K562 (cell line): Measurements from ENCODE around the gene TSTD1. TPM values are rescaled to one million over a fixed set of nuclear protein-coding genes. Genes with fewer than 3 reads are reported as not detected.
A peak's percentile ranks its signal among the peaks of the same experiment; 100 is the strongest.

ENCODE experiments used
- ATAC-seq: fragments of 200-7000 bp; cut with Tn5 transposase; 3 replicates; pipeline ENCODE4 v1.9.1; 2020; ENCODE audit warnings: moderate library complexity
- BruUV-seq: library from RNA; stranded (reverse); fragments of 400-500 nt; replicated peaks from 2 replicates; lab custom pipeline; 2021; lab: Mats Ljungman, UMichigan
- CTCF ChIA-PET: fragments of 300-600 bp; formaldehyde crosslinking; extraction: SDS; loops from one replicate; lab custom pipeline; 2021; ENCODE audit warnings: low intra/inter-chr PET ratio; lab: Yijun Ruan, JAX
- POLR2A ChIA-PET: fragments of 300-600, 350-650 bp; sonication (Branson Sonifier 250); formaldehyde crosslinking; extraction: SDS; loops from one replicate; lab custom pipeline; 2021; ENCODE audit warnings: antibody characterized with exemption, inconsistent platforms; lab: Yijun Ruan, JAX
- DNase-seq, 4 experiments: peaks; one replicate each; pipeline versions ENCODE4 v3.0.0 to v3.0.0-alpha.2; 2011 to 2018; ENCODE audit warnings: low spot score in 3 of 4, mixed read lengths in 3 of 4; ENCODE audit errors: extremely low read depth in 1 of 4
- FAIRE-seq: peaks from 2 replicates; lab custom pipeline; 2011; peaks lifted over from hg19 to GRCh38; lab: Jason Lieb, UNC
- H2AFZ ChIP-seq: 2 replicates; pipeline ENCODE4 v1.6.0; 2011; ENCODE audit warnings: low read depth, low read length, control low read depth, inconsistent platforms
- H3K27ac ChIP-seq: fragments of 200-600 bp; 3 replicates; pipeline ENCODE4 v1.8.0; 2011; ENCODE audit warnings: low read depth, mild to moderate bottlenecking, control low read depth, inconsistent platforms, low read length, moderate library complexity, mixed read lengths; ENCODE audit errors: extremely low read depth
- H3K27me3 ChIP-seq, 2 experiments: fragments of 300-600 bp in 1 of 2; 2 replicates in 1 of 2; 3 replicates in 1 of 2; pipeline versions ENCODE4 v1.6.0 to v1.8.0; 2011; ENCODE audit warnings: inconsistent platforms in 2 of 2, low read length in 2 of 2, mild to moderate bottlenecking in 1 of 2, mixed read lengths in 1 of 2, moderate library complexity in 1 of 2; ENCODE audit not compliant: control insufficient read depth in 2 of 2, insufficient read depth in 2 of 2
- H3K36me3 ChIP-seq: fragments of 300-600 bp; 3 replicates; pipeline ENCODE4 v1.8.0; 2011; ENCODE audit warnings: mild to moderate bottlenecking, low read length, inconsistent platforms; ENCODE audit not compliant: control insufficient read depth, insufficient read depth
- H3K4me1 ChIP-seq, 2 experiments: fragments of 200-600 bp in 1 of 2; replicated peaks in 1 of 2; 2 replicates in 1 of 2; 3 replicates in 1 of 2; pipeline versions ENCODE4 v1.5.1 to v1.8.0; 2011; ENCODE audit warnings: inconsistent platforms in 2 of 2, low read length in 2 of 2, mild to moderate bottlenecking in 1 of 2, mixed read lengths in 1 of 2, moderate library complexity in 1 of 2; ENCODE audit not compliant: control insufficient read depth in 2 of 2, insufficient read depth in 2 of 2
- H3K4me2 ChIP-seq: 2 replicates; pipeline ENCODE4 v1.6.1; 2011; ENCODE audit warnings: low read length, control low read depth, inconsistent platforms, mixed read lengths; ENCODE audit not compliant: insufficient read depth
- H3K4me3 ChIP-seq: fragments of 200-600 bp; sonication (generic), shearing (Covaris generic); 2 replicates; pipeline ENCODE4 v1.5.1; 2016; ENCODE audit warnings: control low read depth, inconsistent platforms
- H3K79me2 ChIP-seq: fragments of 200-600 bp; 3 replicates; pipeline ENCODE4 v1.8.0; 2011; ENCODE audit warnings: low read length, inconsistent platforms; ENCODE audit not compliant: control insufficient read depth, insufficient read depth
- H3K9ac ChIP-seq, 2 experiments: 2 replicates each; pipeline versions ENCODE4 v1.6.0 to v1.6.1; 2011; ENCODE audit warnings: low read depth in 2 of 2, low read length in 2 of 2, control low read depth in 1 of 2, inconsistent platforms in 1 of 2, mild to moderate bottlenecking in 1 of 2, mixed read lengths in 1 of 2; ENCODE audit not compliant: insufficient read depth in 1 of 2
- H3K9me1 ChIP-seq: one replicate; pipeline ENCODE4 v1.6.0; 2011; ENCODE audit warnings: inconsistent platforms, mild to moderate bottlenecking, low read length, moderate library complexity; ENCODE audit not compliant: control insufficient read depth, insufficient read depth
- H3K9me3 ChIP-seq: replicated peaks from 2 replicates; pipeline ENCODE4 v1.5.1; 2011; ENCODE audit warnings: low read depth, low read length, inconsistent platforms; ENCODE audit not compliant: control insufficient read depth, insufficient read depth
- H4K20me1 ChIP-seq: replicated peaks from 2 replicates; pipeline ENCODE4 v1.6.1; 2011; ENCODE audit warnings: low read length, inconsistent platforms, mixed read lengths; ENCODE audit not compliant: control insufficient read depth, insufficient read depth
- ARNT ChIP-seq, 2 experiments: fragments of 450-650 bp; IDR thresholded peaks; 2 replicates each; pipeline ENCODE4 v1.6.1; 2016; ENCODE audit warnings: mild to moderate bottlenecking in 1 of 2
- CBX3 ChIP-seq, 2 experiments: IDR thresholded peaks; 1 replicate in 1 of 2; 2 replicates in 1 of 2; pipeline ENCODE4 v1.6.1; 2012; ENCODE audit warnings: inconsistent platforms in 2 of 2, low read length in 2 of 2, borderline replicate concordance in 1 of 2, control low read depth in 1 of 2
- EGR1 ChIP-seq: fragments of 450-650 bp; conservative IDR thresholded peaks from 2 replicates; pipeline ENCODE4 v1.6.1; 2017; ENCODE audit warnings: mild to moderate bottlenecking
- EHMT2 ChIP-seq: fragments of 450-650 bp; IDR thresholded peaks from 2 replicates; pipeline ENCODE4 v1.6.1; 2018; ENCODE audit warnings: antibody characterized with exemption
- EP400 ChIP-seq: fragments of 450-650 bp; IDR thresholded peaks from 2 replicates; pipeline ENCODE4 v1.6.1; 2017; ENCODE audit warnings: antibody characterized with exemption, mild to moderate bottlenecking, moderate library complexity
- HES1 ChIP-seq: fragments of 450-650 bp; IDR thresholded peaks from 2 replicates; pipeline ENCODE4 v1.6.1; 2016; ENCODE audit warnings: low read depth, mild to moderate bottlenecking, moderate library complexity
- PKNOX1 ChIP-seq: fragments of 450-650 bp; IDR thresholded peaks from 2 replicates; pipeline ENCODE4 v1.6.1; 2016
- SMARCA5 ChIP-seq: fragments of 450-650 bp; IDR thresholded peaks from 2 replicates; pipeline ENCODE4 v1.6.1; 2016
- WGBS: fragments of 100-300 bp; shearing (Covaris generic); methylation state at CpG from one replicate; pipeline ENCODE4 v1.1.6; 2016; ENCODE audit warnings: low coverage, mixed read lengths; ENCODE audit not compliant: insufficient coverage; ENCODE audit errors: missing lambda C conversion rate; 5-methylcytosine and 5-hydroxymethylcytosine counted together
- in situ Hi-C: fragments of 300-500 bp; cut with MboI; formaldehyde crosslinking; loops from 4 replicates; pipeline ENCODE4 v1.15.0; 2018; ENCODE audit warnings: inconsistent platforms, mixed read lengths
- intact Hi-C: fragments of 100-400 bp; cut with micrococcal nuclease; formaldehyde crosslinking; loops from 2 replicates; pipeline ENCODE4 v1.14.2; 2022
- polyA plus RNA-seq, 8 experiments: library from polyadenylated mRNA; depleted of rRNA in 4 of 8; stranded (reverse) in 5 of 8; unstranded in 3 of 8; fragments of >200 nt; fragmentation: Nextera tagmentation in 2 of 8; fragmentation: Illumina TruSeq in 1 of 8; extraction: Ambion mirVana in 2 of 8; extraction: Trizol in 1 of 8; gene quantifications; 2 replicates each; pipeline versions ENCODE4 v1.2.1 to v1.2.3, GENCODE V29; 2011 to 2014; ENCODE audit warnings: inconsistent platforms in 1 of 8, missing spikeins in 1 of 8
- total RNA-seq, 7 experiments: library from RNA; depleted of rRNA in 6 of 7; stranded (reverse); fragments of >200 nt in 6 of 7; fragmentation: Illumina TruSeq in 2 of 7; extraction: Trizol in 2 of 7; gene quantifications; 2 replicates each; pipeline versions ENCODE4 v1.2.1 to v1.2.3, GENCODE V29; 2011 to 2021; ENCODE audit warnings: low replicate concordance in 1 of 7

Gene TSTD1
- total and polyA plus RNA-seq, 9 of the 15 experiments (the other 6 are each of a cell fraction or from before 2014, with no cell fraction given) = 0.23 to 0.53 TPM; not detected in 7

GRCh38 chr1:161059293-161059692 lies 20.5 kb upstream of the TSTD1 start:
- ChIA-PET POLR2A (interaction anchor here (1.0 to 1.2 kb wide), 2 partner anchors 12 to 14 kb away, joined by 6 to 7 read pairs; partner anchors contain the start of gene USF1), CTCF (no interaction called here)
- H3K27ac ChIP-seq = no peak overlapping the region
- intact Hi-C loops = no loop called here
- H3K4me1 ChIP-seq = peaks cover 0 to 3% of the 10 kb centered on the region in 2 experiments; a peak in 2 of 5 replicates
- TF ChIP-seq CBX3 (IDR thresholded peaks at IDR 0.05; ENCODE audit: borderline replicate concordance in 1 of 2, low read length in 2 of 2) (no peak), HES1 (no peak), EHMT2 (0 out of 2 replicates have a peak, but pooled peaks have one; percentile 28), ARNT (IDR thresholded peaks at IDR 0.05) (no peak), EP400 (no peak), PKNOX1 (no peak), SMARCA5 (0 out of 2 replicates have a peak, but pooled peaks have one; percentile 21), EGR1 (peak; percentile 24; the same call in 1 of the 2 replicates)
- no TSS peak for BruUV-seq
- peak overlapping the region in 1 of 2 experiments; percentile 50; a peak in 1 of 4 replicates for H3K9ac ChIP-seq
- ATAC-seq (peak; percentile 78), DNase-seq (no peak), FAIRE-seq (no peak)
- in situ Hi-C loops = no loop called here
- H3K4me3 ChIP-seq = no peak overlapping the region
- H3K27me3 ChIP-seq = no peaks in the 10 kb centered on the region; a peak in 1 of 5 replicates
- H3K9me3 ChIP-seq = no peaks in the 10 kb centered on the region
- no peaks in the 10 kb centered on the region for H4K20me1 ChIP-seq
- no peaks in the 10 kb centered on the region for H3K9me1 ChIP-seq
- H3K79me2 ChIP-seq = no peaks in the 10 kb centered on the region
- H3K36me3 ChIP-seq = no peaks in the 10 kb centered on the region
- H2AFZ ChIP-seq = peak overlapping the region; percentile 46
- WGBS = 14% methylated on average over 5 of the region's 6 CpGs
- H3K4me2 ChIP-seq = no peak overlapping the region
